Lower leg skin (tissue), 3 donors: ENCODE results near the gene SNN.

Source experiments
- CTCF ChIP-seq, 3 donors: fragments of 450-650 bp; IDR thresholded peaks; one replicate each; pipeline ENCODE4 v1.5.1; 2016; ENCODE audit warnings: antibody characterized with exemption in 3 of 3, mild to moderate bottlenecking in 3 of 3, moderate library complexity in 2 of 3
- POLR2A ChIP-seq, 2 donors: fragments of 450-650 bp; IDR thresholded peaks; one replicate each; pipeline ENCODE4 v1.6.1; 2016 to 2017; ENCODE audit warnings: antibody characterized with exemption in 2 of 2, mild to moderate bottlenecking in 1 of 2, moderate library complexity in 1 of 2

GRCh38 chr16:11691235-11691634, 23.0 kb downstream of the SNN start:
- TF ChIP-seq CTCF (IDR thresholded peaks at IDR 0.05) (no peak), POLR2A (IDR thresholded peaks at IDR 0.05) (no peak)
